Kidney epithelial cell (primary cell): Measurements from ENCODE around the gene PPRC1. TPM values are rescaled to one million over a fixed set of nuclear protein-coding genes. Genes with fewer than 3 reads are reported as not detected.

Source experiments
- DNase-seq: peaks from one replicate; pipeline ENCODE4 v3.0.0-alpha.2; 2010; ENCODE audit warnings: low read depth
- H3K27me3 ChIP-seq: 2 replicates; pipeline ENCODE4 v1.6.0; 2011; ENCODE audit warnings: low read length; ENCODE audit not compliant: control insufficient read depth, insufficient read depth
- H3K36me3 ChIP-seq: 2 replicates; pipeline ENCODE4 v1.5.1; 2011; ENCODE audit warnings: low read length; ENCODE audit not compliant: control insufficient read depth, insufficient read depth
- H3K4me3 ChIP-seq: 2 replicates; pipeline ENCODE4 v1.5.1; 2011; ENCODE audit warnings: low read depth, mild to moderate bottlenecking, control low read depth, low read length
- CTCF ChIP-seq: IDR thresholded peaks from 2 replicates; pipeline ENCODE4 v1.5.1; 2011; ENCODE audit warnings: mild to moderate bottlenecking, moderate library complexity, low read length, control low read depth, inconsistent platforms; ENCODE audit not compliant: insufficient read depth, poor library complexity, severe bottlenecking
- total RNA-seq: library from RNA; depleted of rRNA; stranded (reverse); fragments of >200 nt; gene quantifications from 2 replicates; pipeline ENCODE4 v1.2.3, GENCODE V29; 2015

Gene PPRC1
- total RNA-seq, 1 donor from 2014 or later = 30.5 TPM

- Histone ChIP-seq H3K4me3 (no peak overlapping the region), H3K27me3 (no peaks in the 10 kb centered on the region), H3K36me3 (peaks cover 2% of the 10 kb centered on the region)
- peak; percentile 6 for TF ChIP-seq CTCF
- DNase-seq = no peak
These were observed 20.5 kb upstream of the PPRC1 start for GRCh38 chr10:102112210-102112817.

- Histone ChIP-seq H3K36me3 (peaks cover 2% of the 10 kb centered on the region), H3K27me3 (no peaks in the 10 kb centered on the region), H3K4me3 (peak overlapping the region; percentile 61)
- TF ChIP-seq CTCF = no peak
- DNase-seq = no peak
These were observed 19.4 kb upstream of the PPRC1 start for GRCh38 chr10:102113261-102113955.

GRCh38 chr10:102113956-102114857 is 18.6 kb upstream of the PPRC1 start:
- no peak for TF ChIP-seq CTCF
- Histone ChIP-seq H3K4me3 (peak overlapping the region; percentile 61), H3K27me3 (no peaks in the 10 kb centered on the region), H3K36me3 (no peaks in the 10 kb centered on the region)
- DNase-seq = no peak

- no peaks in the 10 kb centered on the region for H3K27me3 ChIP-seq
- H3K4me3 ChIP-seq = peak overlapping the region; percentile 61
- no peak for TF ChIP-seq CTCF
- no peaks in the 10 kb centered on the region for H3K36me3 ChIP-seq
- no peak for DNase-seq
These were observed 17.8 kb upstream of the PPRC1 start for GRCh38 chr10:102114861-102115618.

GRCh38 chr10:102115775-102116174 is 17.1 kb upstream of the PPRC1 start:
- DNase-seq = no peak
- TF ChIP-seq CTCF = no peak
- H3K27me3 ChIP-seq = no peaks in the 10 kb centered on the region
- no peak overlapping the region for H3K4me3 ChIP-seq
- H3K36me3 ChIP-seq = no peaks in the 10 kb centered on the region
